HG02970 (cell line): ENCODE results near the gene PGAM2.

Experiments used
- ATAC-seq: cut with Tn5 transposase; IDR thresholded peaks from one replicate; pipeline ENCODE4 v1.9.1; 2021; ENCODE audit warnings: mild to moderate bottlenecking, moderate library complexity, moderate number of reproducible peaks; ENCODE audit not compliant: unreplicated experiment, low FRiP score

PGAM2 gene

DNA sequence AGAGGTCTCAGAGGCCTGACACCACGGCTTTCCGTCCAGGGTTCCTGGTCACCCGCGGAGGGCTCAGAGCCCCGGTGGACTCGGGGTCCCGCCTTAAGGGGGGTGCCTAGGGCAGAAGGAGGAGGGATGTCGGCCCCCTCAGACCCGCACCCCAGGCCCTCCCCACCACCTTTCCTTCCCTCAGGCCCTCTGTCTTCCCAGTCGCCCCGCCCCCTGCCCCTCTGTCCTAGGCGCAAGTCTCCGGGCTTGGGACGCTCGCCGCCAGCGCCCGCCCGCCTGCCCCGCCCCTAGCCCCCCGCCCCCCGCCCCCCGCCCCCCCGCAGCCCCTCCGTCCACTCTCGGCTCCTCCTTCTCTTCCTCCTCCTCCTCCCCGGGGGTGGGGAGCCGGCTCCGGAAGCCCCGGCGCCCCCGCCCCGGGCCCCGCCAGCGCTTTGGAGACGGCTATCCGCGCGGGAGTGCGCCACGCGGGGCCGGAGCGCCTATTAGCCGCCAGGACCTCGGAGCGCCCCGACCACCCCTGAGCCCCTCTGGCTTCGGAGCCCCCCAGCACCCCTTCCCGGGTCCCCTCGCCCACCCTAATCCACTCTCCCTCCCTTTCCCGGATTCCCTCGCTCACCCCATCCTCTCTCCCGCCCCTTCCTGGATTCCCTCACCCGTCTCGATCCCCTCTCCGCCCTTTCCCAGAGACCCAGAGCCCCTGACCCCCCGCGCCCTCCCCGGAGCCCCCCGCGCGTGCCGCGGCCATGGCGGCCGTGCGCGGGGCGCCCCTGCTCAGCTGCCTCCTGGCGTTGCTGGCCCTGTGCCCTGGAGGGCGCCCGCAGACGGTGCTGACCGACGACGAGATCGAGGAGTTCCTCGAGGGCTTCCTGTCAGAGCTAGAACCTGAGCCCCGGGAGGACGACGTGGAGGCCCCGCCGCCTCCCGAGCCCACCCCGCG is 38.8 kb upstream of the PGAM2 start, which contains the start of gene AEBP1:
Gene AEBP1 (plus strand): TSS at position 423 of the 937 bp plus-strand sequence. CDS start 321 bp downstream, at position 744.
- ATAC-seq = no peak

DNA sequence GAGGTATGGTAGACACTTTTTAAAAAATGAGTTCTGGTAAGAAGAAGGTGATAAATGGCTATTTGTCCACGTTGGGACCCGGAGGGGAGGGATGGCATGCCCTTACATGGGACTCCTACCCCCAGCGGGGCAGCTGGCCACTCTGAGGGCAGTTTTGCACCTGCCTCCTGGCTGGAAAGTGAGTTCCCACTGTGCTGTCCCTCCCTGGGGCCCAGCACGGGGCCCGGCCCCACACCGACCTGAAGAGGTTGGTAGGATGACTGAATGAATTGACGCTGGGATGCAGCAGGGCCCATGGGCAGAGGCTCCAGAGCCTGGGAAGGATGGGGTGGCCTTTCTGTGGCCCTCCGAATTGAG is 38.2 kb upstream of the PGAM2 start:
- ATAC-seq = no peak

GRCh38 chr7:44102846-44103565 is 37.6 kb upstream of the PGAM2 start:
- no peak for ATAC-seq

DNA sequence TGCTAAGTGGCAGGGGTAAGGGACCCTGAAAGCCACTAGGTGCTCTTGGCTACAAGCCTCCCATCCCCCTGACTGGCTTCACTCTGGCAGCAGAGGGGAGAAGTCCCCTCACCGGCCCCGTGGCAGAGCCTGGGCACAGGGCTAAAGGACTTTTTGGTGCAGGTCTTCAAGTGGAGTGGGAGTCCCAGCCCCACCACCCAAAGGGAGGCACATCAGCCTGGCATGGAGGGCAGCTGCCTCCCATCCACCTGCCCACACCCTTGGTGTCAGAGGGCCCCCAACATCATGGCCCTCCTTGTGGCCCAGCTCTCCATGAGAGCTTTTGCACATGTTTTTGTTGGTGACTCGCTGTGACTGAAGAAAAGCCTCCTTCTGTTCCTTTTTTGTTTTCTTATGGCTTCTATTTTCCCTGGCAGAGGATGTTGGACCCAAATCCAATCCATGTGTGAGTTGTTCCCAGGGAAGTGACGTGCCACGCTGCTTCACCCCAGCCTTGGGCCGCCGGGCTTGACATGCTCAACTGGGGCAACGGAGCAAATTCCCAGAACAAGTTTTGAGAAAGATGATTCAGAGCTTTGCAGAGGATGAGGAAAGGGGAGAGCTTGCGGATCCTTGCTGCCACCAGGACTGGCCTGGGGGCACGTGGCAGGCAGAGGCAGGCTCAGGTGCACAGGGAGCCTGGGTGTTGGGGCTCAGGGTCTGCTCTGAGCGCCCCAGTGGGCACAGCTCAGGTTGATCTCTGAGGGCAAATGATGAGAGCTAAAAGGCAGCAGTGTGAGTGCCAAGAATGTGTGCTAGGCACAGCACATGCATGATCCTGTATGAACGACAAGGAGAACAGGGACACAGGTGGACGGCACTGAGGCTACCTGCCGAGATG is 36.8 kb upstream of the PGAM2 start:
- no peak for ATAC-seq

- no peak for ATAC-seq
Measured at GRCh38 chr7:44101303-44101965, 36.1 kb upstream of the PGAM2 start.

- no peak for ATAC-seq
Measured at GRCh38 chr7:44100458-44101302, 35.3 kb upstream of the PGAM2 start.

- ATAC-seq = no peak
Measured at GRCh38 chr7:44099669-44100068, 34.3 kb upstream of the PGAM2 start.

- no peak for ATAC-seq
Measured at GRCh38 chr7:44098092-44099068, 33.0 kb upstream of the PGAM2 start.

GRCh38 chr7:44097064-44097932 is 31.9 kb upstream of the PGAM2 start:
- no peak for ATAC-seq

DNA sequence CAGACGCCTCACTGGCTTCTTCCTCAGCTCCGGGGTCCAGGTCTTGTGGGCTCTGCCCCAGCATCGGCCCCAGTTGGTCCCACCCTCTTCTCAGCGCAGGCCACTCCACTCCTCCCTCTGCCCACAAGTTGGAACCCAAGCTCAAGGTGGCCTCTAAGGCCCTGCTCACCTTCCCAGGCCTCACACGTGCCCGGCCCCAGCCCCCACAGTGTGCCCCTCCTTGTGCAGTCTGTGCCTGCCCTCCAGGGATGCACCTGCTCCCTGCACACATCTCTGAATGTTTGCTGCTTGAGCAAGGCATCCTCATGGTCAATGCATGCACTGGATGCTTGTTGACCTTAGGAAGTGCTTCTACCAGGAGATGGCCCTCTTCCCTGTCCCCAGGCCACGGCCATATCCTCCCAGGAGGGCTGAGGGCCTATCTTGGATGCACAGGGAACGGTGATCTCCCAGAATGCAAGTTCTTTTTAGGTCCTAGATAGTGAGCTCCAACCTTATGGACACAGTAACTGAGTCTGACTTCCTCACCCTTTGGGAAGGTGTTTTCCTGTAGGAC is 31.0 kb upstream of the PGAM2 start:
- ATAC-seq = no peak

- ATAC-seq = no peak
Measured at GRCh38 chr7:44095781-44096180, 30.4 kb upstream of the PGAM2 start.

DNA sequence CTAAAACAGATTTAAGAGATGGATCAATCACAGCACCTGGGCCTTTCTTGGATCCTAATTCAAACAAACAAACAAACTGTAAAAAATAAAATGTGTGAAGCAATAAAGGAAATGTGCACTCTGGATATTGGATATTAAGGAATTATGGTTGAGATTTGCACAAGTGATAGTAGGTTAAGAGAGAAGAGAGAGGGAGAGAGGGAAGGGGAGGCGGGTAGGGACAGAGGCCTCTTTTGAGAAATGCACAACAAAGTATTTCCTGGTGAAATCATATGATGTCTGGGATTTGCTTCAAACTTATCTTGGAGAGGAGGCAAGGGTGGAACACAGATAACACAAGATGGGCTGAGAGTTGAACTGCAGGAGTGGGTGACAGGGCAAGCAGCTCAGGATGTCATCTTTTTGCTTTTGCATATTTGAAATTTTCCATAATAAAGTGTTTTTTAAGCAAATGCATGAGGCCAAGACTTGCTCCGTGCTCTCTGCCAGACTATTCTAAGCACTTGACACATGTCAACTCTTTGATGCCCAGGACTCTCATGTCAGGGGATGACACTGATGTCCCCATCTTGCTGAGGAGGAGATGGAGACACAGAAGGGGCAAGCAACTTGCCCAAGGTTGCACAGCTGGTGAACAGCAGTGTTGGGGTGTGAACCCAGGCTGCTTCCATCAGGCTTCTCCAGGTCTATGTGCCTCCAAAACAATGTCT is 29.7 kb upstream of the PGAM2 start:
- no peak for ATAC-seq

DNA sequence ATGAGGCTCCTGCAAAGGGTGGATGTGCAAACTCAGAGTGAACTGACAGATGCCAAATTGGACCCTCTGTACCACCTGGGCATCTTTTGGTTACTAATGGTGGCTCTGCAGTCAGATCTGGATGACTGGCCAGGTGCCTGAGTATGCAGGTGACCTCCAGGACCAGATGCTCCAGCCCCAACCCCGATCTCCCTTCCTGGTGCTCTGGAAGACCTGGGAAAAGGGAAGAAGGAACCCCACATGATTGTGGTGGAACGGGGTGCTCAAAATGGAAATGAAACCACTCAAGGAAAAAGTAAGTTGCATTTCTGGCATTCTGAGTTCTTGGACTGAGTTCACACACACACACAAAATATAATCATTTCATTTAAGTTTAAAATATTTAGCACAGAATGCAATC is 29.0 kb upstream of the PGAM2 start:
- ATAC-seq = no peak

GRCh38 chr7:44093102-44093641 is 27.8 kb upstream of the PGAM2 start:
- no peak for ATAC-seq

DNA sequence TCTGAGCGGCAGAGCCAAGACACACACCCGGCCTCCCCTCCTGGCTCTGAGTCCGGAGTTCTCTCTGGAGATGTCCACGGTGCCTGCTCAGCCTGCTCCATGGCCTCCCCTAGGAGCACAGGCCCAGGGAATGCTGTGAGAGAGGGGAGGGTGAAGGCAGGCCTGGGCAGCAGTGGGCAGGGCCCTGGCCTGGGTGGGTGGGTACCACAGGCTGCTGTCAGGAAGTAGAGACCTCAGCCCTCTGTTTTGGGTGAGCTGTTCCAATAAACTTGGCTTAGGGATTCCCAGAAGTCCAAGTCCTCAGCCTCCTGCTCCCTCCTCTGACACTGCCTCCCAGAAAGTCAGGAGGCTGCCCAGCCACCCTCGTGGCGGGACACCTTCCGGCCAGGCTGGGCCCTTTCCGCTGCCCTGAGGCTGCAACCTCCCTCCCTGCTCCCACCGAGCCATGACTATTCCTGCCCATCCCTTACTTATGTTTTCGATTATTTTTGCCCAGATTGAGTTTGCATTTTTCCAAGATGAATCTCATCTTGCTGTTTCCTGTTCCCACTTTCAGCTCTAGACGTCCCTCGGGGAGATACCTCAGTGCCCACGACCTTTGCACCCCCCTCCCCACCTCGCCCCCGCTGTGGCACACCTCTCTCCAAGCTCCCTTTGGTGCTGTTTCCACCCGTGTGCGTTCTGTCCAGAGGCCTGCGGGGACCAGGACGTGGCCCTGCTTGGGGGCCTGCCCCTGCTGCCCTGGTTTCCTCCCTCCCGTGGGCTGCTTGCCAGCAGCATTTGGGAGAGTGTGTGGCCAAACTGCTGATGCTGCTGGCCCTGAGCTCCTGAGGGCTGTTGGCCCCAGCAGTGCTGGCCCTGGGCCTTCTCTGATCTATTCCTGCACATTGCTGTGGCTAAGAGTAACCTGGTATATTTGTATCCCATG is 22.8 kb upstream of the PGAM2 start:
- no peak for ATAC-seq
